WTC11 (cell line): Measurements from ENCODE around the gene BCL11B.

ENCODE experiments used
- AFF4 ChIP-seq: sonication (generic); formaldehyde crosslinking; IDR thresholded peaks from 2 replicates; pipeline ENCODE4 v1.8.1; 2023; ENCODE audit warnings: mild to moderate bottlenecking, missing genetic modification reagents, borderline replicate concordance
- ATF3 ChIP-seq: sonication (generic); formaldehyde crosslinking; conservative IDR thresholded peaks from 2 replicates; pipeline ENCODE4 v1.8.1; 2022; ENCODE audit warnings: mild to moderate bottlenecking, missing genetic modification reagents
- FOXJ3 ChIP-seq: sonication (generic); formaldehyde crosslinking; IDR thresholded peaks from 2 replicates; pipeline ENCODE4 v1.9.0; 2021; ENCODE audit warnings: missing genetic modification reagents, mild to moderate bottlenecking, borderline replicate concordance
- PRDM15 ChIP-seq: sonication (generic); formaldehyde crosslinking; IDR thresholded peaks from 2 replicates; pipeline ENCODE4 v1.8.0; 2022; ENCODE audit warnings: missing genetic modification reagents
- PREB ChIP-seq: sonication (generic); formaldehyde crosslinking; IDR thresholded peaks from 2 replicates; pipeline ENCODE4 v1.8.1; 2022; ENCODE audit warnings: mild to moderate bottlenecking, missing genetic modification reagents, moderate library complexity, borderline replicate concordance
- USF2 ChIP-seq: sonication (generic); formaldehyde crosslinking; IDR thresholded peaks from 2 replicates; pipeline ENCODE4 v1.8.1; 2023; ENCODE audit warnings: mild to moderate bottlenecking, missing genetic modification reagents, moderate library complexity

GRCh38 chr14:99277530-99277929, 5.5 kb upstream of the BCL11B start:
- no peak for TF ChIP-seq USF2 (CRISPR knock-in tag)
- TF ChIP-seq AFF4 (CRISPR knock-in tag) = no peak
- no peak for TF ChIP-seq PREB
- no peak for TF ChIP-seq FOXJ3 (CRISPR knock-in tag)
- TF ChIP-seq PRDM15 (CRISPR knock-in tag) = no peak
- TF ChIP-seq ATF3 = no peak
